ENCODE measurements around the gene COL17A1. TPM values are rescaled to one million over a fixed set of nuclear protein-coding genes. Genes with fewer than 3 reads are reported as not detected.

COL17A1 gene
- total RNA-seq, 1 experiment from 2014 or later, result 0.26 TPM

DNA sequence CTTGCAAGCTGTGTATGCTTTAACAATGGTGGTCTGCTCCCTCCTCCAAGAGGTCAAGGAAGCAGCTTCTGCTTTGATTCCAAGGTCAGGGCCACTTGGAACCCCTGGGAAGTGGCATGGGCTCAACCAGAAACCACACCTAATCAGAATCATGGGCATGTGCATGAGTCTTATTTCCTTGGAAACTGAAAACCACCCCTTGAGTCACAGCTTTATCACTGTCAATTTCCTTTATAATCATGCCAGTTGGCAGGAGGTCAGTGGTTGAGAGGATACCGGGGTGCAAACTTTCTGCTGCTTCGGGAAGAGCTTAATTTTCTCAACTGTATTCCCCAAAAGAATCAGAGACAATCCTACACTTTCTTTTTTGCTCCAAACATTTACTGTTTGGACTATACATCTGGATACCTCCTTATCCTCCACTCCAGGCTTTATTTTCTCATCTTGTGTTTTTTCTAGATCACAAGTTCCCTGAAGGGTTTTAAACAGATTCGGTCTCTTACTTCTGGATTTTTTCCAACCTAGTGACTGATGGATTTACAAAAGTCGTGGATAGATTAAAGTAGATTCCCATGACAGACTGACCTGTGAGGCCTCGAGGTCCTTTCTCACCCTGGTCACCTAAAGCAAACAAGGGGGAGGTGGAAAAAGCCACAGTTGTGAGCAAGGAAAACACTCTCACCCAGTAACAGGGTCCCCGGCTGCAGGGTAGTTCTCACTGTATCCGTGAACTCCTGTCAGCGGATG lies 36.0 kb downstream of the COL17A1 start:
- Histone ChIP-seq H3K27me3 (ENCODE audit: control insufficient read depth, insufficient read depth, low read length) (no peaks in the 10 kb centered on the region), H3K4me3 (ENCODE audit: low read depth in 2 of 2, low read length in 2 of 2) (no peak overlapping the region), H3K4me1 (ENCODE audit: control insufficient read depth, insufficient read depth, low read length) (peaks cover 5% of the 10 kb centered on the region; the same call in 1 of the 2 replicates), H3K9me3 (ENCODE audit: control insufficient read depth, insufficient read depth, low read depth, low read length) (no peaks in the 10 kb centered on the region), H3K27ac (ENCODE audit: low read length) (no peak overlapping the region), H3K36me3 (ENCODE audit: control insufficient read depth, insufficient read depth, low read length) (no peaks in the 10 kb centered on the region)
- BruUV-seq (replicated peaks), result no TSS peak
- CTCF ChIA-PET, result interaction anchor here (0.6 kb wide), 1 partner anchor 9 kb away, joined by 3 read pairs; no protein-coding TSS in a partner anchor
- in situ Hi-C loops (cut with HindIII; ENCODE audit: low pct_unique_long_range_greater_than_20kb, low sequenced_read_pairs) (no loop called here), intact Hi-C loops (cut with micrococcal nuclease; ENCODE audit: unreplicated experiment) (loop anchor here (5.0 kb wide), 1 partner anchor 73 kb away; the partner anchor contains the start of gene SFR1)
- ATAC-seq (peak; percentile 32; the same call in 1 of the 2 replicates), DNase-seq (ENCODE audit: low read depth, low spot score) (no peak)
- no peak for TF ChIP-seq TCF7L2 (IDR thresholded peaks at IDR 0.05; ENCODE audit: low read depth, low read length)
- TF ChIP-seq, protein P1, sequence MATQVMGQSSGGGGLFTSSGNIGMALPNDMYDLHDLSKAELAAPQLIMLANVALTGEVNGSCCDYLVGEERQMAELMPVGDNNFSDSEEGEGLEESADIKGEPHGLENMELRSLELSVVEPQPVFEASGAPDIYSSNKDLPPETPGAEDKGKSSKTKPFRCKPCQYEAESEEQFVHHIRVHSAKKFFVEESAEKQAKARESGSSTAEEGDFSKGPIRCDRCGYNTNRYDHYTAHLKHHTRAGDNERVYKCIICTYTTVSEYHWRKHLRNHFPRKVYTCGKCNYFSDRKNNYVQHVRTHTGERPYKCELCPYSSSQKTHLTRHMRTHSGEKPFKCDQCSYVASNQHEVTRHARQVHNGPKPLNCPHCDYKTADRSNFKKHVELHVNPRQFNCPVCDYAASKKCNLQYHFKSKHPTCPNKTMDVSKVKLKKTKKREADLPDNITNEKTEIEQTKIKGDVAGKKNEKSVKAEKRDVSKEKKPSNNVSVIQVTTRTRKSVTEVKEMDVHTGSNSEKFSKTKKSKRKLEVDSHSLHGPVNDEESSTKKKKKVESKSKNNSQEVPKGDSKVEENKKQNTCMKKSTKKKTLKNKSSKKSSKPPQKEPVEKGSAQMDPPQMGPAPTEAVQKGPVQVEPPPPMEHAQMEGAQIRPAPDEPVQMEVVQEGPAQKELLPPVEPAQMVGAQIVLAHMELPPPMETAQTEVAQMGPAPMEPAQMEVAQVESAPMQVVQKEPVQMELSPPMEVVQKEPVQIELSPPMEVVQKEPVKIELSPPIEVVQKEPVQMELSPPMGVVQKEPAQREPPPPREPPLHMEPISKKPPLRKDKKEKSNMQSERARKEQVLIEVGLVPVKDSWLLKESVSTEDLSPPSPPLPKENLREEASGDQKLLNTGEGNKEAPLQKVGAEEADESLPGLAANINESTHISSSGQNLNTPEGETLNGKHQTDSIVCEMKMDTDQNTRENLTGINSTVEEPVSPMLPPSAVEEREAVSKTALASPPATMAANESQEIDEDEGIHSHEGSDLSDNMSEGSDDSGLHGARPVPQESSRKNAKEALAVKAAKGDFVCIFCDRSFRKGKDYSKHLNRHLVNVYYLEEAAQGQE (IDR thresholded peaks at IDR 0.05; ENCODE audit: insufficient read depth in 1 of 2, low read depth in 2 of 2, low read length in 1 of 2), result no peak
- TF ChIP-seq, protein P2, sequence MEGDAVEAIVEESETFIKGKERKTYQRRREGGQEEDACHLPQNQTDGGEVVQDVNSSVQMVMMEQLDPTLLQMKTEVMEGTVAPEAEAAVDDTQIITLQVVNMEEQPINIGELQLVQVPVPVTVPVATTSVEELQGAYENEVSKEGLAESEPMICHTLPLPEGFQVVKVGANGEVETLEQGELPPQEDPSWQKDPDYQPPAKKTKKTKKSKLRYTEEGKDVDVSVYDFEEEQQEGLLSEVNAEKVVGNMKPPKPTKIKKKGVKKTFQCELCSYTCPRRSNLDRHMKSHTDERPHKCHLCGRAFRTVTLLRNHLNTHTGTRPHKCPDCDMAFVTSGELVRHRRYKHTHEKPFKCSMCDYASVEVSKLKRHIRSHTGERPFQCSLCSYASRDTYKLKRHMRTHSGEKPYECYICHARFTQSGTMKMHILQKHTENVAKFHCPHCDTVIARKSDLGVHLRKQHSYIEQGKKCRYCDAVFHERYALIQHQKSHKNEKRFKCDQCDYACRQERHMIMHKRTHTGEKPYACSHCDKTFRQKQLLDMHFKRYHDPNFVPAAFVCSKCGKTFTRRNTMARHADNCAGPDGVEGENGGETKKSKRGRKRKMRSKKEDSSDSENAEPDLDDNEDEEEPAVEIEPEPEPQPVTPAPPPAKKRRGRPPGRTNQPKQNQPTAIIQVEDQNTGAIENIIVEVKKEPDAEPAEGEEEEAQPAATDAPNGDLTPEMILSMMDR (IDR thresholded peaks at IDR 0.05), result no peak
- TF ChIP-seq POLR2AphosphoS5 (IDR thresholded peaks at IDR 0.05; ENCODE audit: low read depth, low read length), result no peak
- TF ChIP-seq SIN3A (IDR thresholded peaks at IDR 0.05; ENCODE audit: borderline replicate concordance, insufficient read depth, low read depth, low read length), result no peak
- POLR2A ChIA-PET, result interaction anchor here (0.6 kb wide), 1 partner anchor 32 kb away, joined by 3 read pairs; no protein-coding TSS in a partner anchor

DNA sequence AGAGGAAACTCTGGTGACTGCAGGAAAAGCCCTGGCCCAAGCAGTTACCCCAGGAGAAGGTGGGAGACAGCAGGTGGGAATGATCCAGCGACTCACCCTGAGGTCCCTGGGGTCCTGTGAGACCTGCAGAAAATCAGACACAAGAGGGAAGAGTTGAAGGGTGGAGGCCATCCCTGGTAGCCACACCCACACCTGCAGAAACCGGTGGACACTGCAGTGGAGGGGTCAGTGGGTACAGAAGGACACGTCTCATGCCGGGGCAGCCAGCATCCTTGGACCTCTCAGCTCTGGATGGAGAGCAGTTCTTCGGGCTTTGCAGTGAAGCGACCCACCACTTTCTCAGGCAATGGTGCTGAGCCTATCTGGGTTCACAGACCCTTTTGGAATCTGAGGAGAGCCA lies 39.0 kb downstream of the COL17A1 start:
- Histone ChIP-seq H3K27ac (ENCODE audit: low read length) (no peak overlapping the region), H3K36me3 (ENCODE audit: control insufficient read depth, insufficient read depth, low read length) (no peaks in the 10 kb centered on the region), H3K9me3 (ENCODE audit: control insufficient read depth, insufficient read depth, low read depth, low read length) (no peaks in the 10 kb centered on the region), H3K4me1 (ENCODE audit: control insufficient read depth, insufficient read depth, low read length) (peaks cover 5% of the 10 kb centered on the region; the same call in 1 of the 2 replicates), H3K27me3 (ENCODE audit: control insufficient read depth, insufficient read depth, low read length) (peaks cover 4% of the 10 kb centered on the region), H3K4me3 (ENCODE audit: low read depth in 2 of 2, low read length in 2 of 2) (no peak overlapping the region)
- ATAC-seq (no peak), DNase-seq (ENCODE audit: low read depth, low spot score) (no peak)
- intact Hi-C loops (cut with micrococcal nuclease; ENCODE audit: unreplicated experiment), result loop anchor here (5.0 kb wide), 1 partner anchor 76 kb away; the partner anchor contains the start of gene SFR1
- TF ChIP-seq, protein P1 (IDR thresholded peaks at IDR 0.05; ENCODE audit: insufficient read depth in 1 of 2, low read depth in 2 of 2, low read length in 1 of 2), result no peak
- TF ChIP-seq SIN3A (IDR thresholded peaks at IDR 0.05; ENCODE audit: borderline replicate concordance, insufficient read depth, low read depth, low read length) (no peak), POLR2AphosphoS5 (IDR thresholded peaks at IDR 0.05; ENCODE audit: low read depth, low read length) (no peak), TCF7L2 (IDR thresholded peaks at IDR 0.05; ENCODE audit: low read depth, low read length) (no peak)
- TF ChIP-seq, protein P2 (IDR thresholded peaks at IDR 0.05), result no peak
- ChIA-PET POLR2A (no interaction called here), CTCF (no interaction called here)
- BruUV-seq (replicated peaks), result no TSS peak
- in situ Hi-C loops (cut with HindIII; ENCODE audit: low pct_unique_long_range_greater_than_20kb, low sequenced_read_pairs), result no loop called here

Data from Panc1 (cell line).